Neuronal stem cell (in vitro differentiated cells): ENCODE measurements around the gene ARMC6.
A peak's percentile ranks its signal among the peaks of the same experiment; 100 is the strongest.

Experiments
- DNase-seq: peaks from one replicate; pipeline ENCODE4 v3.0.0-alpha.2; 2013; ENCODE audit warnings: low spot score
- H2AFZ ChIP-seq: one replicate; pipeline ENCODE4 v1.6.1; 2013; ENCODE audit warnings: mild to moderate bottlenecking, low read length, inconsistent platforms
- H2AK5ac ChIP-seq: 2 replicates; pipeline ENCODE4 v1.6.1; 2013; ENCODE audit warnings: low read depth, mild to moderate bottlenecking, inconsistent platforms, low read length, moderate library complexity, mixed read lengths
- H2BK120ac ChIP-seq: 2 replicates; pipeline ENCODE4 v1.6.1; 2013; ENCODE audit warnings: low read depth, mild to moderate bottlenecking, inconsistent platforms, low read length, moderate library complexity, mixed read lengths
- H2BK12ac ChIP-seq: one replicate; pipeline ENCODE4 v1.6.1; 2013; ENCODE audit warnings: low read length, inconsistent platforms
- H2BK15ac ChIP-seq: 2 replicates; pipeline ENCODE4 v1.6.1; 2013; ENCODE audit warnings: mild to moderate bottlenecking, low read length, inconsistent platforms, mixed read lengths
- H2BK5ac ChIP-seq: one replicate; pipeline ENCODE4 v1.6.1; 2013; ENCODE audit warnings: inconsistent platforms, mild to moderate bottlenecking, low read length, moderate library complexity
- H3K14ac ChIP-seq: one replicate; pipeline ENCODE4 v1.6.1; 2013; ENCODE audit warnings: low read length, inconsistent platforms
- H3K18ac ChIP-seq: 2 replicates; pipeline ENCODE4 v1.6.1; 2013; ENCODE audit warnings: low read length, inconsistent platforms
- H3K23ac ChIP-seq: 2 replicates; pipeline ENCODE4 v1.6.1; 2013; ENCODE audit warnings: low read depth, mild to moderate bottlenecking, mixed read lengths, low read length, inconsistent platforms; ENCODE audit not compliant: poor library complexity
- H3K27ac ChIP-seq: replicated peaks from 3 replicates; pipeline ENCODE4 v1.5.1; 2013; ENCODE audit warnings: low read length, inconsistent platforms
- H3K27me3 ChIP-seq, 3 experiments: 2 replicates each; pipeline ENCODE4 v1.6.1; 2013; ENCODE audit warnings: low read length in 3 of 3, mild to moderate bottlenecking in 2 of 3, inconsistent platforms in 1 of 3, low read depth in 1 of 3, mixed read lengths in 1 of 3, moderate library complexity in 1 of 3; ENCODE audit not compliant: control insufficient read depth in 3 of 3, insufficient read depth in 3 of 3
- H3K36me3 ChIP-seq, 2 donors: replicated peaks in 1 of 2; 2 replicates each; pipeline ENCODE4 v1.6.1; 2013; ENCODE audit warnings: low read length in 2 of 2; ENCODE audit not compliant: control insufficient read depth in 2 of 2, insufficient read depth in 2 of 2
- H3K4ac ChIP-seq: 2 replicates; pipeline ENCODE4 v1.6.1; 2013; ENCODE audit warnings: inconsistent platforms, mild to moderate bottlenecking, low read length, moderate library complexity
- H3K4me1 ChIP-seq, 2 donors: 1 replicate in 1 of 2; 2 replicates in 1 of 2; pipeline ENCODE4 v1.6.1; 2013; ENCODE audit warnings: low read length in 2 of 2, low read depth in 1 of 2; ENCODE audit not compliant: control insufficient read depth in 2 of 2, insufficient read depth in 1 of 2
- H3K4me2 ChIP-seq: one replicate; pipeline ENCODE4 v1.6.1; 2013; ENCODE audit warnings: mild to moderate bottlenecking, low read length, inconsistent platforms; ENCODE audit not compliant: insufficient read depth, poor library complexity, severe bottlenecking
- H3K4me3 ChIP-seq, 2 donors: 2 replicates each; pipeline ENCODE4 v1.5.1; 2013; ENCODE audit warnings: low read length in 2 of 2, mild to moderate bottlenecking in 2 of 2, inconsistent platforms in 1 of 2, moderate library complexity in 1 of 2
- H3K79me1 ChIP-seq: one replicate; pipeline ENCODE4 v1.6.1; 2013; ENCODE audit warnings: low read depth, mild to moderate bottlenecking, inconsistent platforms, low read length, moderate library complexity
- H3K9ac ChIP-seq: one replicate; pipeline ENCODE4 v1.6.1; 2013; ENCODE audit warnings: mild to moderate bottlenecking, low read depth, low read length, inconsistent platforms; ENCODE audit not compliant: poor library complexity
- H3K9me3 ChIP-seq, 2 donors: replicated peaks in 1 of 2; 2 replicates each; pipeline versions ENCODE3 to v1.6.1; 2013; ENCODE audit warnings: low read length in 2 of 2, mild to moderate bottlenecking in 2 of 2, inconsistent platforms in 1 of 2, low read depth in 1 of 2, mixed read lengths in 1 of 2, moderate library complexity in 1 of 2; ENCODE audit not compliant: control insufficient read depth in 2 of 2, insufficient read depth in 1 of 2
- H4K8ac ChIP-seq: one replicate; pipeline ENCODE4 v1.6.1; 2013; ENCODE audit warnings: low read depth, mild to moderate bottlenecking, inconsistent platforms, low read length, moderate library complexity
- H4K91ac ChIP-seq: one replicate; pipeline ENCODE4 v1.6.1; 2013; ENCODE audit warnings: low read length, low read depth, mild to moderate bottlenecking, inconsistent platforms; ENCODE audit not compliant: poor library complexity
- WGBS, 2 donors: extraction: QIAGEN DNeasy Blood & Tissue Kit; methylation state at CpG; one replicate each; pipeline ENCODE4 v1.1.7; 2013; ENCODE audit warnings: missing lambda C conversion rate in 2 of 2, mixed read lengths in 1 of 2; ENCODE audit not compliant: insufficient read length in 2 of 2, insufficient replicate concordance in 1 of 2; ENCODE audit errors: extremely low coverage in 2 of 2; 5-methylcytosine and 5-hydroxymethylcytosine counted together

ARMC6 gene

GRCh38 chr19:19032420-19033175, 805 bp upstream of the ARMC6 start:
- Histone ChIP-seq H3K14ac (no peak overlapping the region), H3K4ac (peak overlapping the region; percentile 67), H2AFZ (peak overlapping the region; percentile 100), H4K8ac (peak overlapping the region; percentile 27), H2BK15ac (no peak overlapping the region), H2BK120ac (no peak overlapping the region), H2BK5ac (peak overlapping the region; percentile 93), H3K18ac (peak overlapping the region; percentile 96), H2AK5ac (peak overlapping the region; percentile 73), H3K4me3 (peak overlapping the region; percentile 86 to 99), H3K9ac (peak overlapping the region; percentile 89), H3K27ac (peak overlapping the region; percentile 85), H3K79me1 (peaks cover 4% of the 10 kb centered on the region), H3K36me3 (peaks cover 16 to 51% of the 10 kb centered on the region in 2 donors), H4K91ac (no peak overlapping the region), H2BK12ac (no peak overlapping the region), H3K27me3 (no peaks in the 10 kb centered on the region), H3K4me2 (peak overlapping the region; percentile 81), H3K4me1 (peaks cover 4 to 5% of the 10 kb centered on the region in 2 donors), H3K9me3 (peaks cover 4 to 11% of the 10 kb centered on the region in 2 donors), H3K23ac (no peak overlapping the region)
- no CpG with 5 or more reads among the region's 31 CpGs for WGBS, 2 donors
- peak; percentile 85 for DNase-seq

GRCh38 chr19:19033176-19033425, 302 bp upstream of the ARMC6 start:
- peaks cover 16 to 51% of the 10 kb centered on the region in 2 donors for H3K36me3 ChIP-seq
- no peak overlapping the region for H2BK15ac ChIP-seq
- DNase-seq, result no peak
- peak overlapping the region; percentile 85 for H3K27ac ChIP-seq
- H3K4ac ChIP-seq, result peak overlapping the region; percentile 67
- peak overlapping the region; percentile 100 for H2AFZ ChIP-seq
- H3K9me3 ChIP-seq, result peaks cover 7 to 16% of the 10 kb centered on the region in 2 donors
- H3K79me1 ChIP-seq, result peaks cover 7% of the 10 kb centered on the region
- no peak overlapping the region for H2BK120ac ChIP-seq
- peak overlapping the region; percentile 27 for H4K8ac ChIP-seq
- H3K4me2 ChIP-seq, result peak overlapping the region; percentile 81
- H3K14ac ChIP-seq, result no peak overlapping the region
- peaks cover 4 to 5% of the 10 kb centered on the region in 2 donors for H3K4me1 ChIP-seq
- peak overlapping the region; percentile 86 to 99 for H3K4me3 ChIP-seq
- peak overlapping the region; percentile 89 for H3K9ac ChIP-seq
- H3K23ac ChIP-seq, result peak overlapping the region; percentile 94
- WGBS, 2 donors, result no CpG with 5 or more reads among the region's 32 CpGs
- H2BK5ac ChIP-seq, result peak overlapping the region; percentile 93
- H2BK12ac ChIP-seq, result no peak overlapping the region
- H3K27me3 ChIP-seq, result no peaks in the 10 kb centered on the region
- peak overlapping the region; percentile 96 for H3K18ac ChIP-seq
- no peak overlapping the region for H4K91ac ChIP-seq
- H2AK5ac ChIP-seq, result peak overlapping the region; percentile 73

- Histone ChIP-seq H3K4me2 (peak overlapping the region; percentile 85), H3K79me1 (peaks cover 7% of the 10 kb centered on the region), H3K14ac (no peak overlapping the region), H4K91ac (no peak overlapping the region), H3K36me3 (peaks cover 9 to 53% of the 10 kb centered on the region in 2 donors), H2AK5ac (no peak overlapping the region), H2BK120ac (no peak overlapping the region), H3K18ac (peak overlapping the region; percentile 65), H2AFZ (peak overlapping the region; percentile 100), H3K27me3 (no peaks in the 10 kb centered on the region), H3K27ac (no peak overlapping the region), H3K4ac (no peak overlapping the region), H2BK5ac (no peak overlapping the region), H3K9ac (peak overlapping the region; percentile 63), H3K4me3 (peak overlapping the region; percentile 86 to 99), H3K23ac (peak overlapping the region; percentile 94), H4K8ac (no peak overlapping the region), H2BK12ac (no peak overlapping the region), H2BK15ac (no peak overlapping the region), H3K4me1 (peaks cover 4 to 5% of the 10 kb centered on the region in 2 donors), H3K9me3 (peaks cover 7 to 20% of the 10 kb centered on the region in 2 donors)
- peak; percentile 24 for DNase-seq
- WGBS, 2 donors, result no CpG with 5 or more reads among the region's 10 CpGs
Observed at GRCh38 chr19:19034204-19034624, 811 bp downstream of the ARMC6 start.

GRCh38 chr19:19039901-19040300, 6.5 kb downstream of the ARMC6 start:
- H2BK120ac ChIP-seq, result no peak overlapping the region
- no peak overlapping the region for H3K4me3 ChIP-seq
- no peaks in the 10 kb centered on the region for H3K4me1 ChIP-seq
- WGBS, 2 donors, result no CpG with 5 or more reads among the region's 4 CpGs
- H3K14ac ChIP-seq, result no peak overlapping the region
- no peak overlapping the region for H2BK5ac ChIP-seq
- no peak overlapping the region for H2AFZ ChIP-seq
- H3K27me3 ChIP-seq, result no peaks in the 10 kb centered on the region
- H3K9me3 ChIP-seq, result peaks cover 7 to 20% of the 10 kb centered on the region in 2 donors
- DNase-seq, result no peak
- no peak overlapping the region for H2BK12ac ChIP-seq
- no peak overlapping the region for H3K18ac ChIP-seq
- H4K8ac ChIP-seq, result no peak overlapping the region
- peaks cover 24 to 64% of the 10 kb centered on the region in 2 donors for H3K36me3 ChIP-seq
- H2BK15ac ChIP-seq, result no peak overlapping the region
- no peak overlapping the region for H3K4me2 ChIP-seq
- no peak overlapping the region for H3K27ac ChIP-seq
- peaks cover 8% of the 10 kb centered on the region for H3K79me1 ChIP-seq
- no peak overlapping the region for H3K23ac ChIP-seq
- no peak overlapping the region for H3K4ac ChIP-seq
- no peak overlapping the region for H4K91ac ChIP-seq
- H3K9ac ChIP-seq, result no peak overlapping the region
- no peak overlapping the region for H2AK5ac ChIP-seq
